Stimulated activated CD4-positive, alpha-beta T cell treated with anti-CD3 and anti-CD28 coated beads, TNF-alpha, amount 100 ng/mL, for 24 hours (primary cell): ENCODE data around the gene CDON.
"Not testable (repeated sequence)": the region's sequence is repeated elsewhere in the genome, so short reads cannot be mapped to it uniquely, and the experiment has no call there.

Source experiments
- DNase-seq, 3 experiments: peaks; one replicate each; pipeline ENCODE4 v3.0.0-alpha.2; 2020; ENCODE audit warnings: low read depth in 3 of 3

CDON gene

GRCh38 chr11:126048197-126048596 lies 14.5 kb downstream of the CDON start:
- DNase-seq: no peak

DNA sequence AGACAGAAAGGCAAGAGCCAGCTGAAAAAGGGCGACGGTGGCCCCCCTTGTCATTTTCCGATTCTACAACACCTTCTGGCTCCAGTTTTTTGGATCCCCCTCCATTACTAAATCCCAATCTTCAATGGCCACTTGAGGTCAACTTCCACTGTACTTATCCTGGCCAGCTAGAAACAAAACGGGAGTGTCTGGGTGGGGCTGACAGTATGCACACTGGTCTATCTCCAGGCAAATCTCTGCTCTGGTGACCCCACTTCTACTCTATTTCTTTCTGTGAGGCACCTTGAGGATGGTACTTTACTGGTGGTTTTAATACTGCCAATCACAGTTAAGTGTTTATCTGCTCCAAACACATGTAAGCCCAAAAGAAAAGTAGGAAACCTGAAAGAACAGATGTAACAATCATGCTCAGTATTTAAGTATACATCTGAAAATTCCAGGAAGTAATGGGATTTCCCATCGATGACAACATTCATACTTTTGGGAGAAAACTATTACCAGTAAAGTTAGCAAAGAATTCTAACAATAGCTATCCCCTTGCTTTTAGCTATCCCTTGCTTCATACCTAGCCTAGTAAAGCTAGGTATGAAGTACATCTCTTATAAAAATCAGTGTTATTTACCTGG lies 16.0 kb downstream of the CDON start:
- DNase-seq: no peak

- no peak for DNase-seq
Measured at GRCh38 chr11:126039485-126040271, 23.0 kb downstream of the CDON start.

- no peak for DNase-seq
Measured at GRCh38 chr11:126035718-126036117, 26.9 kb downstream of the CDON start.

GRCh38 chr11:126034933-126035425 lies 27.7 kb downstream of the CDON start:
- no peak for DNase-seq

- no peak for DNase-seq
Measured at GRCh38 chr11:126034039-126034932, 28.4 kb downstream of the CDON start.

- no peak for DNase-seq
Measured at GRCh38 chr11:126032375-126032774, 30.3 kb downstream of the CDON start.

GRCh38 chr11:126029805-126030204 lies 32.9 kb downstream of the CDON start:
- no peak for DNase-seq

DNA sequence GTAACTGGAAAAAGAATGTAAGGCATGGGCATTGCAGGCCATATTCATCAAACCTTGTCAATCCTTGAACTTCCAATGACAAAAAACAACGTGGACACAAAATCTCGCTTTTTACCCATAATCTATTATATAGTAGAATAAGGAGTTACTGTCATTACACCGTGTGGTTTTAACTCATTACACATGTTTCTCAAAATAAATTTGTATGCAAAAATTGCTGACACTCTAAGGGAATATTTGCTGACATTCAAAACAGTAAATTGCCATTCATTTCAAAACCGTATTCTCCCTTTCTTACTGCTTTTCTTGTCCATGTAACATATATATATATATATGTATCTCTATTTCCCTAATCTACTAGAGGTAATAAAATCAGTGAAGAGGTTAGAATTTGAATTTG lies 33.4 kb downstream of the CDON start:
- DNase-seq: no peak

- not testable (repeated sequence) for DNase-seq
Measured at GRCh38 chr11:126028534-126028933, 34.1 kb downstream of the CDON start.

DNA sequence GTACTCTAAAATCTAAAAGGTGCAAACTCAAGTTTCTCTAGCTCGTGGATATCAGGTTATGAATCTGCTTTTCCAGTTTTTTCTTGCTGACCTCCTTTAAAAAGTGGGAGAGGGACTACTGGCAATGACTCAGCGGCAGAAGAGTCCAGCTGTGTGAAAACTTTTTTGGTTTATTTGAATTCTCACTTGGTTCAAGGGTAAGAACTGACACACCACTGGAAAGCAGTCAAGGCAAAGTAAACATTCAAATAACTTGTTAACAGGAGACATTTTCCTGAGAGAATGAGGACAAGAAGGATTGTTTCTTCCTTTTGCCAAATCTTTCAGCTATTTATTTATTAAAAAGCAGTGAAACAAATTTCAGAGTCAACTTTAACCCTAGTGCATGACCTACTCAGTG lies 36.1 kb downstream of the CDON start:
- no peak for DNase-seq

- no peak for DNase-seq
Measured at GRCh38 chr11:126025822-126026221, 36.8 kb downstream of the CDON start.

- DNase-seq: no peak
Measured at GRCh38 chr11:126024123-126024522, 38.5 kb downstream of the CDON start.

GRCh38 chr11:126012852-126013251 lies 49.8 kb downstream of the CDON start:
- no peak for DNase-seq

GRCh38 chr11:126011754-126012153 lies 50.9 kb downstream of the CDON start:
- DNase-seq: no peak

- DNase-seq: no peak
Measured at GRCh38 chr11:126011265-126011664, 51.4 kb downstream of the CDON start.

- DNase-seq: no peak
Measured at GRCh38 chr11:126008956-126009355, 53.7 kb downstream of the CDON start.

- no peak for DNase-seq
Measured at GRCh38 chr11:126007238-126007637, 55.4 kb downstream of the CDON start.

- no peak for DNase-seq
Measured at GRCh38 chr11:126006068-126006467, 56.6 kb downstream of the CDON start.

DNA sequence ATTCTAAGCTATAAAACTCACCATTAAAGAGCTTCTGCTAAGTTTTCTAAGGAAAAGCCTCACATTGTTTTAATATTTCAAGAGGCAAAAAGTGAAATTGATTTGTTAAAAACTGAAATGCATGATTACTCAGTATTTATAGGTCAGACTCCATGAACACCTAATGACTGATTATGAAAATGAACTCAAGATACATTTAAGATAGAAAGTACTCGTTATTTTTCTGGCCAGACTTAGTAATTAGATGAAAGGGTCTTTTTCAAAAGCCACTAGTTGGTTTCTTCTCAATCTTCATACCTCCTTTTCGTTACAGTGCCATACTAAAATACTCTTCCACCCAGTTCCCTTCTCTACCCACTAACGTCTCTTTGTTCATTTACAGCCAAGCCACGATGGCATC lies 60.5 kb downstream of the CDON start:
- DNase-seq: no peak

DNA sequence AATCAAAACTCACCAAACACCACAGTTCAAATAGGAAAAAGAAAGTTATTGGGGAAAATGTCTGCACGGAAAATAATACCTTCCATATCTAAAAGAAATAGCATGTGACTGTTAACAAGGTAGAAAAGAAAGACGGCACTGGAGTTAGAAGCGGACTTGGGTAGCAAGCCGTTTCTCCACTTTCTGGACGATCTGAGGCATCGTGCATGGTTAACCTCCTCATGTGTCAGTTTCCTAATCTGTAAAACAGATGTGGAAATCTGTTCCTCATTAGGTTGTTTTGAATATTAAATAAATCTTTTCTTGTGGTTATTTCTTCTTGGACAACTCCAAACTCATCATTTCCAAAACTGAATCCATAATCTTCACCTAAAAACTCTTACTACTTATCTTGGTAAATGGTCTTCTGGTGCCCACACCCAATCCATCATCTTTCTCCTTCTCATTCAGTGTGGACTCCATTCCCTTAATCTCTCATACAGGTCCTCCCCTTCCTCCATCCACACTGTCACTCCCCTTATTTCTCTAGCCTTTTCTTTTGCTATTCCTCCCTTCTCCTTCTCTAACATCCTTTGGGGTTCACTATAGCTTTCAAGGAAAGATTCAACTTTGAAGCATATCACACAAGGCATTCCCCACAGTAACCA lies 63.3 kb downstream of the CDON start:
- no peak for DNase-seq

DNA sequence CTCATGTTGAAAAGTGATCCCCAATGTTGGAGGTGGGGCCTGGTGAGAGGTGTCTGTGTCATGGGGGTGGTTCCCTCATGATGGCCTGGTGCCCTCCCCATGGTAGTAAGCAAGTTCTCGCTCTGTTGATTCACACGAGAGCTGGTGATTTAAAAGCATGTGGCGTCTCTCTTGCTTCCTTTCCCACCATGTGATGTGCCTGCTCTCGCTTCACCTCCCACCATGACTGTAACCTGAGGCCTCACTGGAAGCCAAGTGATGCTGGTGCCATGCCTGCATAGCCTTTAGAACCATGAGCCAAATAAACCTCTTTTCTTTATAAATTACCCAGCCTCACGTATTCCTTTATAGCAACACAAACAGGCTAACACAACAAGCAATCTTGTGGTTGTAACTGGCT lies 64.4 kb downstream of the CDON start:
- DNase-seq: no peak
